NCI-H2107 treated with DMSO at 0.1 percent for 48 hours (cell line): ENCODE results near the gene FAN1.
"Not testable (repeated sequence)": the region's sequence is repeated elsewhere in the genome, so short reads cannot be mapped to it uniquely, and the experiment has no call there.

Experiments used
- DNase-seq: peaks from one replicate; lab custom pipeline; 2025; ENCODE audit not compliant: unreplicated experiment; lab: John Stamatoyannopoulos, UW

Gene FAN1

DNA sequence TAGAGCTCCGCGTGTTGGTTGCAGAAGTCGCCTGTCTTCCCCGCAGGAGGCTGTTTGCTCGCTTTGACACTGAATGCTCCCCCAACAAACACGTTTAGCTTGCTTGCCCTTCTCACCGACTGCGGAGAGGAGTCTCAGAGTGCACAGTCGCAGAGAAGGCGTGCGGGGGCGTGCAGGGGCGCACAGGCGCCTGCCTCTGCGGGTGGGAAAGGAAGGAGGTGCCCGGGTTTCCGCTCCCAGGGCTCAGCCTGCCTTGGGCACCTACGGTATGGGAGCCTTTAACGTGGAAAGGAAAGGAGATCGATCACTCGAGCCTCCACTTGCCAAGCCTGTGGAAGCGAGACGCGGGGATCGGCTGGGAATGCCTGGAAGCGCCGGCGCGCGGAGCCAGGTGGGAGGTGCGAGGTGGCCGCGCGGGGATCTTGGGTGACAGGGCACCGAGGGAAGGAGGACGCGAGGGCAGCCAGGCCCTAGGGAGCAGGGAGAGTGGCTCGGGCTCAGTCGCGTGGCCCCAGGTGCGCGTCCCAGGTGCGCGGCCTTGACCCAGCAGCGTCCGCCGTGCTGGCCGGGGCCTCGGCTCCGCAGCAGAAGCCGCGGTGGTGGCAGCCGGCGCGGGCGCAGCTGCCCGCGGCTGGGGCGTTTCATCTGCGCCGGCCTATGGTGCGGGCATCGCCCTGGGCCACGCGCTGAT, at the start of gene FAN1:
FAN1 (plus strand) TSS at position 419 of the 691 bp plus-strand sequence. CDS start 749 bp downstream, outside the sequence.
- DNase-seq = peak; percentile 50

GRCh38 chr15:30859091-30859874, 44.4 kb upstream of the FAN1 start:
- DNase-seq = no peak

DNA sequence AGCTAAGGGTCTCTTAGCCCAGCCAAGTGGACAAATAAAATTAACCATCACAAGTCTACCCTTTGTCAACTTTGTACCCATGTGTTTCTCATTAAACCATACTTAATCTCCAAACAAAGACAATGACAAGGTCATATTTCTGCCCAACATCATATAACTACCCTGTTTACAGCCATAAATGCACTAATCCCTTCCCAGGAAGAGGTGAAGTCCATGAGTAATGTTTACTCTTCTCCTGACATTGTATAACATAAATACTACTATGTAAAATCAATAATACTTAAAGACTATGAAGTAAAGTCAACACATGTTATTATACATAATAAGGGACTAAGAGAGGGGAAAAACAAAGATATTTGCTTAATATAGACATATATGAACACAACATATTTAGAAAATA, 38.5 kb upstream of the FAN1 start:
- no peak for DNase-seq

- no peak for DNase-seq
These were observed 33.0 kb upstream of the FAN1 start for GRCh38 chr15:30870681-30871080.

DNA sequence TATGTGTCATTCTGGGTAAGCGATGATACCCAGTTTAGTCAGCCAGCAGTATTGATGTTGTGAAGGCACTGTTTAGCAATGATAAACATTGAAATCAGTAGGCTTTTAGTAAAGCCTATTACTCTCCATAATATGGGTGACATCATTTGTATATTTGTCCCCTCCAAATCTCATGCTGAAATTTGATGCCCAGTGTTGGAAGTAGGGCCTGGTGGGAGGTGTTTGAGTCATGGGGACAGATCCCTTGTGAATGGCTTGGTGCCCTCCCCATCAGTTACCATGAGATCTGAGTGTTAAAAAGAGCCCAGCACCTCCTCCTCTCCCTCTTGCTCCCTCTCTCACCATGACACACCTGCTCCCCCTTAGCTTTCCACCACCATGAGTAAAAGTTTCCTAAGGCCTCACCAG, 31.4 kb upstream of the FAN1 start:
- peak; percentile 59 for DNase-seq

GRCh38 chr15:30877070-30877469, 26.6 kb upstream of the FAN1 start:
- no peak for DNase-seq

DNA sequence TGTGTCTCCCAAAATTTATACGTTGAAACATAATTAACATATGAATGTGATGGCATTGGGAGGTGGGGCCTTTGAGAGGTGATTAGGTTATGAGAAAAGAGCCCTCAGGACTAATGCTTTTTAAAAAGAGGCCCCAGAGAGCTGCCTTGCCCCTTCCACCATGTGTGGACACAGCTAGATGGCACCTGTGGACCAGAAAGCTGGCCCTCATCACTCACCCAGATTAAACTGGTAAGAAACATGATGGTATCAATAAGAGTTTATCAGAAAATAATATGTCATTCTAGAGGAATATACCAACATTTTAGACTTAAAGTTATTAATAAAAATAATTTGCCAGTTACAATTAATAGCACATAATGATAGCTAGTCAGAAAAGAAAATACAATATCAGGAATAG, 25.2 kb upstream of the FAN1 start:
- no peak for DNase-seq

- DNase-seq = no peak
These were observed 20.8 kb upstream of the FAN1 start for GRCh38 chr15:30882849-30883433.

- DNase-seq = not testable (repeated sequence)
These were observed 20.0 kb upstream of the FAN1 start for GRCh38 chr15:30883666-30884065.

GRCh38 chr15:30885814-30886213, 17.9 kb upstream of the FAN1 start:
- DNase-seq = no peak

GRCh38 chr15:30889196-30889595, 14.5 kb upstream of the FAN1 start:
- DNase-seq = no peak

DNA sequence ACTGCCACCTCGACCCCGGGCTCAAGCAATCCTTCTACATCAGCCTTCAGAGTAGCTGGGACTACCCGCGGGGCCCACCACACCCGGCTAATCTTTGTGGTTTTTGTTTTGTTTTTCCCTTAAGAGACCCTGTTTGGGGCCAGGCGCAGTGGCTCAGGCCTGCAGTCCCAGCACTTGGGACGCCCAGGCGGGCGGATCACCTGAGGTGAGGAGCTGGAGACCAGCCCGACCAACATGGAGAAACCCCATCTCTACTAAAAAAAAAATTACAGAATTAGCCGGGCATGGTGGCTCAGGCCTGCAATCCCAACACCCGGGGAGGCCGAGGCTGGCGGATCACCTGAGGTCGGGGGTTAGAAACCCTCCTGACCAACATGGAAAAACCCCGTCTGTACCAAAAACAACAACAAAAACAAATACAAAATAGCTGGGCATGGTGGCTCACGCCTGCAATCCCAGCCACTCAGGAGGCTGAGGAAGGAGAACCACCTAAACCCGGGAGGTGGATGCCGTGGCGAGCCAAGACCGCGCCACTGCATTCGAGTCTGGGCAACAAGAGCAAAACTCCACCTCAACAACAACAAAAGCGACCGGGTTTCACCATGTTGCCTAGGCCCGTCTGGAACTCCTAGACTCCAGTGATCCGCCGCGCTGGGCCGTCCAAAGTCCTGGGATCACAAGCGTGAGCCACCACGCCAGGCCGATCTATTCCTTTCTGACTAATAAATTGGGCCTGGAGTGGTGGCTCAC, 8.1 kb upstream of the FAN1 start:
- DNase-seq = no peak

DNA sequence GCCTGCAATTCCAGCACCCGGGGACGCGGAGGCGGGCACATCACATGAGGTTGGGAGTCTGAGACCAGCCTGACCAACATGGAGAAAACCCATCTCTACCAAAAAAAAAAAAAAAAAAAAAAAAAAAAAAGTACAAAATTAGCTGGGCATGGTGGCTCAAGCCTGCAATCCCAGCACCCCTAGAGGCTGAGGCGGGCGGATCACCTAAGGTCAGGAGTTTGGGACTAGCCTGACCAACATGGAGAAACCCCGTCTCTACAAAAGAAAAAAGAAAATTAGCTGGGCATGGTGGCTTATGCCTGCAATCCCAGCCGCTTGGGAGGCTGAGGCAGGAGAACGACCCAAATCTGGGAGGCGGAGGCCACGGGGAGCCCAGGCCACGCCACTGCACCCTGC, 7.5 kb upstream of the FAN1 start:
- no peak for DNase-seq

- no peak for DNase-seq
These were observed 1.8 kb upstream of the FAN1 start for GRCh38 chr15:30901889-30902288.

DNA sequence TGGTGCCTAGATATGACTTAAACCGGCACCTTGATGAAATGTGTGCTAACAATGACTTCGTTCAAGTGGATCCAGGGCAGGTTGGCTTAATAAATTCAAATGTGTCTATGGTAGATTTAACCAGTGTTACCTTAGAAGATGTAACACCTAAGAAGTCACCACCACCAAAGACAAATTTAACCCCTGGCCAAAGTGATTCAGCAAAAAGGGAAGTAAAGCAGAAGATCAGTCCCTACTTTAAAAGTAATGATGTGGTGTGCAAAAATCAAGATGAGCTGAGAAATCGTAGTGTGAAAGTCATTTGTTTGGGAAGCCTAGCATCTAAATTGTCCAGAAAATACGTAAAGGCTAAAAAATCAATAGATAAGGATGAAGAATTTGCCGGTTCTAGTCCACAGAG, 1.1 kb downstream of the FAN1 start:
- no peak for DNase-seq

GRCh38 chr15:30905821-30906220, 2.1 kb downstream of the FAN1 start:
- no peak for DNase-seq

- no peak for DNase-seq
These were observed 2.7 kb downstream of the FAN1 start for GRCh38 chr15:30906366-30906765.

DNA sequence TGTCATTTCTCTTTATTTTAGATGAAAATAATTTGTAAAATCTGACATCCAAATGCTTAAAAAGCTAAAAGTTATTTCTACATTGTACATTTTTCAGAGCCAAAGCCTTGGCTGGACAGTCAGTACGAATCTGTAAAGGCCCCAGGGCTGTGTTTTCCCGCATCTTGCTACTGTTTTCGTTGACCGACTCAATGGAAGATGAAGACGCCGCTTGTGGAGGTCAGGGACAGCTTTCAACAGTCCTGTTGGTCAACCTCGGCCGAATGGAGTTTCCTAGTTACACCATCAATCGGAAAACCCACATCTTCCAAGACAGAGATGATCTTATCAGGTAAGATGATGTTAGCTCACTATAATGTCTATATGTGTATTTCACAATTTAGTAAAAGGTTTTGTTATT, 10.0 kb downstream of the FAN1 start:
- DNase-seq = no peak

GRCh38 chr15:30917013-30917412, 13.3 kb downstream of the FAN1 start:
- DNase-seq = no peak

- no peak for DNase-seq
These were observed 14.0 kb downstream of the FAN1 start for GRCh38 chr15:30917675-30918074.

GRCh38 chr15:30918366-30918765, 14.7 kb downstream of the FAN1 start:
- DNase-seq = no peak
